ENCODE data around the gene UBAC2. TPM values are rescaled to one million over a fixed set of nuclear protein-coding genes. Genes with fewer than 3 reads are reported as not detected.

Gene UBAC2
- total and polyA plus RNA-seq, 2 of the 4 experiments (the other 2 are of a cell fraction) = 20.8 to 36.3 TPM

DNA sequence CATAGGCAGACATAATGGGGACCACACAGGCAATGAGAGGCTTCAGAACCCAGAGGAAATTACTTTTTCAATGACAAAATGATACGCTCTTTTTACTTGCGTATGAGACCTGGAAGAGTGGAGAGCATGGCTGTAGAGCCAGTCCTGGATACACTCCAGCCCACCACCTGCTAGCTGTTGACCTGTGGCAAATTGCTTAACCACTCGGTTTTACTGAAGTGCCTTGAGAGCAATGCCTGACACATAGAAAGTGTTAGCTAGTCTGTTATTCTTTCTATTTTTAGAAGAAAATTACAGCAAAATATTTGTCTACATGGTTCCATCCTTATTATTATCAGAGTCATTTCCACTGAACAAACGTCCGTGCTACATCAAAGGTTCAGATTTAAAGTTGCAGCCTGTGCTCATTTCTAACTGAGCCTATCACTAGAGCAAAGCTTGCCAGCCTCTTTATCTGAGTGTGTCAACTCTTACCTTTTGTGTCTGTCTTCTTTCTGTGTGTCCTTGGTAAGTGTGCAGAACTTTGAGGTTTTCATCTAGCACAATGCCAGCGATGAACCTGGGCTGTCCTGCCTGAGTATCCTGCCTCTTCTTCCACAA lies 116.1 kb downstream of the UBAC2 start:
- Histone ChIP-seq H3K9ac (ENCODE audit: low read depth, low read length) (no peak overlapping the region), H3K36me3 (ENCODE audit: control insufficient read depth, insufficient read depth, low read length) (peaks cover 11% of the 10 kb centered on the region), H3K14ac (replicated peaks; ENCODE audit: low read depth, low read length) (no peak overlapping the region), H4K20me1 (ENCODE audit: insufficient read depth, low read length) (peaks cover 11% of the 10 kb centered on the region; the same call in 1 of the 2 replicates), H3K23ac (ENCODE audit: low read depth, low read length) (no peak overlapping the region), H3K4me3 (ENCODE audit: insufficient read depth, low read depth, low read length) (no peak overlapping the region), H3K4me1 (ENCODE audit: control insufficient read depth, insufficient read depth, low read length) (peaks cover 8% of the 10 kb centered on the region), H3K79me1 (ENCODE audit: low read depth in 1 of 2, low read length in 2 of 2) (peaks cover 13 to 14% of the 10 kb centered on the region in 2 experiments), H2BK20ac (ENCODE audit: low read depth, low read length) (no peak overlapping the region), H3K18ac (ENCODE audit: low read depth, low read length) (no peak overlapping the region), H2AFZ (replicated peaks; ENCODE audit: low read length, poor library complexity) (no peak overlapping the region), H3K56ac (ENCODE audit: extremely low read depth, insufficient read depth, low read length) (no peak overlapping the region), H2AK9ac (replicated peaks; ENCODE audit: low read depth, low read length, poor library complexity) (no peak overlapping the region), H4K91ac (ENCODE audit: insufficient read depth, low read depth, low read length) (no peak overlapping the region), H3K9me3 (ENCODE audit: control insufficient read depth, insufficient read depth, low read length) (no peaks in the 10 kb centered on the region), H3K4ac (ENCODE audit: low read depth, low read length) (no peak overlapping the region), H3K27ac (ENCODE audit: insufficient read depth, low read length) (no peak overlapping the region), H3K9me1 (ENCODE audit: insufficient read depth, low read length) (peaks cover 10% of the 10 kb centered on the region), H4K8ac (ENCODE audit: low read depth in 2 of 2, low read length in 2 of 2) (no peak overlapping the region), H3K27me3 (ENCODE audit: control insufficient read depth, insufficient read depth, low read length) (no peaks in the 10 kb centered on the region), H2AK5ac (ENCODE audit: low read depth, low read length) (no peak overlapping the region), H3K4me2 (ENCODE audit: low read depth, low read length) (no peak overlapping the region), H2BK120ac (ENCODE audit: low read depth, low read length) (no peak overlapping the region), H2BK15ac (ENCODE audit: low read depth, low read length) (no peak overlapping the region), H4K5ac (ENCODE audit: low read depth, low read length) (no peak overlapping the region), H2BK5ac (ENCODE audit: low read depth, low read length, poor library complexity, severe bottlenecking) (no peak overlapping the region)
- ATAC-seq (ENCODE audit: low read depth) (no peak), DNase-seq (no peak)
- POLR2A ChIA-PET (ENCODE audit: unreplicated experiment) = no interaction called here
- CTCF ChIA-PET = no interaction called here
- no TSS peak for BruUV-seq (replicated peaks)
- intact Hi-C loops (cut with micrococcal nuclease) = no loop called here
- WGBS, 2 experiments (ENCODE audit: extremely low coverage in 2 of 2, insufficient read length in 1 of 2) = 100% methylated on average over 2 of the region's 6 CpGs; no CpG with 5 or more reads in 1 of the 2 experiments
- dilution Hi-C loops (cut with HindIII; ENCODE audit: low sequenced_read_pairs, unreplicated experiment) = no loop called here
- in situ Hi-C loops (cut with MboI; ENCODE audit: low sequenced_read_pairs) = no loop called here
- TF ChIP-seq, protein P1, sequence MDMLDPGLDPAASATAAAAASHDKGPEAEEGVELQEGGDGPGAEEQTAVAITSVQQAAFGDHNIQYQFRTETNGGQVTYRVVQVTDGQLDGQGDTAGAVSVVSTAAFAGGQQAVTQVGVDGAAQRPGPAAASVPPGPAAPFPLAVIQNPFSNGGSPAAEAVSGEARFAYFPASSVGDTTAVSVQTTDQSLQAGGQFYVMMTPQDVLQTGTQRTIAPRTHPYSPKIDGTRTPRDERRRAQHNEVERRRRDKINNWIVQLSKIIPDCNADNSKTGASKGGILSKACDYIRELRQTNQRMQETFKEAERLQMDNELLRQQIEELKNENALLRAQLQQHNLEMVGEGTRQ (IDR thresholded peaks at IDR 0.05; ENCODE audit: low read depth, low read length) = no peak
- TF ChIP-seq, protein P2, sequence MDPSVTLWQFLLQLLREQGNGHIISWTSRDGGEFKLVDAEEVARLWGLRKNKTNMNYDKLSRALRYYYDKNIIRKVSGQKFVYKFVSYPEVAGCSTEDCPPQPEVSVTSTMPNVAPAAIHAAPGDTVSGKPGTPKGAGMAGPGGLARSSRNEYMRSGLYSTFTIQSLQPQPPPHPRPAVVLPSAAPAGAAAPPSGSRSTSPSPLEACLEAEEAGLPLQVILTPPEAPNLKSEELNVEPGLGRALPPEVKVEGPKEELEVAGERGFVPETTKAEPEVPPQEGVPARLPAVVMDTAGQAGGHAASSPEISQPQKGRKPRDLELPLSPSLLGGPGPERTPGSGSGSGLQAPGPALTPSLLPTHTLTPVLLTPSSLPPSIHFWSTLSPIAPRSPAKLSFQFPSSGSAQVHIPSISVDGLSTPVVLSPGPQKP (IDR thresholded peaks at IDR 0.05; ENCODE audit: borderline replicate concordance, low read depth, low read length) = no peak
- TF ChIP-seq RFX5 (IDR thresholded peaks at IDR 0.05; ENCODE audit: low read depth, low read length) = no peak
- no peak for TF ChIP-seq CHD1 (IDR thresholded peaks at IDR 0.05; ENCODE audit: low read depth, low read length)
- no peak for TF ChIP-seq RCOR1 (IDR thresholded peaks at IDR 0.05; ENCODE audit: insufficient replicate concordance, low read length)
- no peak for TF ChIP-seq RAD21 (IDR thresholded peaks at IDR 0.05; ENCODE audit: low read length)
- TF ChIP-seq SMC3 (IDR thresholded peaks at IDR 0.05; ENCODE audit: low read depth, low read length) = no peak
- TF ChIP-seq MAZ (IDR thresholded peaks at IDR 0.05; ENCODE audit: borderline replicate concordance, low read depth, low read length) = no peak
- TF ChIP-seq MAFK (IDR thresholded peaks at IDR 0.05; ENCODE audit: low read depth, low read length) = no peak
- TF ChIP-seq BHLHE40 (IDR thresholded peaks at IDR 0.05; ENCODE audit: low read depth, low read length) = no peak
- no peak for TF ChIP-seq CEBPB (IDR thresholded peaks at IDR 0.05; ENCODE audit: low read depth, low read length)
- TF ChIP-seq MXI1 (IDR thresholded peaks at IDR 0.05; ENCODE audit: borderline replicate concordance, low read depth, low read length) = no peak
- TF ChIP-seq NFE2L2 (IDR thresholded peaks at IDR 0.05; ENCODE audit: low read depth, low read length) = no peak
- no peak for TF ChIP-seq FOS (IDR thresholded peaks at IDR 0.05; ENCODE audit: low read depth, low read length)
- no peak for TF ChIP-seq CTCF (conservative IDR thresholded peaks at IDR 0.05; ENCODE audit: low read depth, low read length)

All from IMR-90 (cell line).